ENCODE measurements around the gene MRPS25.

- TF ChIP-seq CTCF (IDR thresholded peaks at IDR 0.05) (no peak), POLR2A (IDR thresholded peaks at IDR 0.05) (no peak)
These were observed 9.4 kb upstream of the MRPS25 start for GRCh38 chr3:15074500-15074899.
